Uterus (tissue), 2 donors: Measurements from ENCODE around the gene MFN2.

ENCODE experiments used
- CTCF ChIP-seq, 4 experiments: fragments of 200-600 bp in 2 of 4; fragments of 450-650 bp in 2 of 4; sonication (generic) in 2 of 4; IDR thresholded peaks; one replicate each; pipeline ENCODE4 v1.5.1; 2016 to 2019; ENCODE audit warnings: antibody characterized with exemption in 4 of 4, mild to moderate bottlenecking in 2 of 4, moderate library complexity in 1 of 4
- POLR2A ChIP-seq, 2 donors: fragments of 450-650 bp; IDR thresholded peaks; one replicate each; pipeline ENCODE4 v1.6.1; 2016; ENCODE audit warnings: antibody characterized with exemption in 2 of 2, mild to moderate bottlenecking in 1 of 2, moderate library complexity in 1 of 2

GRCh38 chr1:11997081-11997850 lies 17.0 kb downstream of the MFN2 start:
- TF ChIP-seq CTCF (IDR thresholded peaks at IDR 0.05) (no peak), POLR2A (IDR thresholded peaks at IDR 0.05) (no peak)
